HL-60 (cell line): ENCODE data around the gene KRT81.
A peak's percentile ranks its signal among the peaks of the same experiment; 100 is the strongest.
"Not testable (repeated sequence)": the region's sequence is repeated elsewhere in the genome, so short reads cannot be mapped to it uniquely, and the experiment has no call there.

Experiments
- DNase-seq, 2 experiments: peaks; one replicate each; pipeline ENCODE4 v3.0.0-alpha.2; 2010 to 2020; ENCODE audit warnings: low read depth in 1 of 2, low spot score in 1 of 2
- H3K27ac ChIP-seq: fragments of 250-450 bp; sonication (Bioruptor Pico); replicated peaks from 2 replicates; pipeline ENCODE4 v1.5.1; 2020; ENCODE audit warnings: mild to moderate bottlenecking, moderate library complexity
- H3K27me3 ChIP-seq: fragments of 250-450 bp; sonication (Bioruptor Pico); 2 replicates; pipeline ENCODE4 v1.5.1; 2021; ENCODE audit warnings: mild to moderate bottlenecking, moderate library complexity; ENCODE audit not compliant: insufficient read depth, poor library complexity, severe bottlenecking
- H3K4me3 ChIP-seq: replicated peaks from 2 replicates; pipeline ENCODE4 v1.5.1; 2011; ENCODE audit warnings: mild to moderate bottlenecking, control low read depth, low read length; ENCODE audit not compliant: insufficient read depth
- GABPA ChIP-seq: IDR thresholded peaks from 2 replicates; pipeline ENCODE4 v1.6.1; 2012; ENCODE audit warnings: low read depth
- POLR2AphosphoS5 ChIP-seq: IDR thresholded peaks from 2 replicates; pipeline ENCODE4 v1.6.1; 2012; ENCODE audit warnings: low read depth
- SPI1 ChIP-seq: IDR thresholded peaks from 2 replicates; pipeline ENCODE4 v1.6.1; 2012; ENCODE audit warnings: low read depth, mild to moderate bottlenecking, borderline replicate concordance
- TF ChIP-seq, protein P1 (sequence below): IDR thresholded peaks from one replicate; pipeline ENCODE4 v1.5.1; 2011; ENCODE audit warnings: low read length, control low read depth, inconsistent platforms; ENCODE audit not compliant: insufficient read depth
- TF ChIP-seq, protein P2 (sequence below): IDR thresholded peaks from 2 replicates; pipeline ENCODE4 v1.6.1; 2012; ENCODE audit warnings: low read depth; ENCODE audit not compliant: insufficient replicate concordance

The KRT81 gene

DNA sequence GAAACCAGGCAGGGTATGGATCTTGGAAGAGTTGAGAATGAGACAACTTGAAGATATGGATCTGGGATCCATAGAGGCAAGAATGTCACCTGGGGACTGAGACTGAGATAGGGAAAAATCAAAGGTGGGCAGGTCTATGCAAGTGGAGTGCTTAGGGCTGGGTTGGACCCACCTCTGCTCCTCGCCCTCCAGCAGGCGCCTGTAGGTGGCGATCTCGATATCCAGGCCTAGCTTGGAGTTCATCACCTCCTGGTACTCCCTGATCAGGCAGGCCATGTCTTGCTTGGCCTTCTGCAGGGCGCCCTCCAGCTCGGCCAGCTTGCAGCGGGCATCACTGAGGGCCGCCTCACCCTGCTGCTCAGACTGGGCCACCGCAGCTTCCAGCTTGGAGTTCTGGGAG lies 24.4 kb upstream of the KRT81 start:
- not testable (repeated sequence) for H3K27me3 ChIP-seq, DNase-seq, H3K4me3 ChIP-seq, H3K27ac ChIP-seq
- TF ChIP-seq, protein P1, sequence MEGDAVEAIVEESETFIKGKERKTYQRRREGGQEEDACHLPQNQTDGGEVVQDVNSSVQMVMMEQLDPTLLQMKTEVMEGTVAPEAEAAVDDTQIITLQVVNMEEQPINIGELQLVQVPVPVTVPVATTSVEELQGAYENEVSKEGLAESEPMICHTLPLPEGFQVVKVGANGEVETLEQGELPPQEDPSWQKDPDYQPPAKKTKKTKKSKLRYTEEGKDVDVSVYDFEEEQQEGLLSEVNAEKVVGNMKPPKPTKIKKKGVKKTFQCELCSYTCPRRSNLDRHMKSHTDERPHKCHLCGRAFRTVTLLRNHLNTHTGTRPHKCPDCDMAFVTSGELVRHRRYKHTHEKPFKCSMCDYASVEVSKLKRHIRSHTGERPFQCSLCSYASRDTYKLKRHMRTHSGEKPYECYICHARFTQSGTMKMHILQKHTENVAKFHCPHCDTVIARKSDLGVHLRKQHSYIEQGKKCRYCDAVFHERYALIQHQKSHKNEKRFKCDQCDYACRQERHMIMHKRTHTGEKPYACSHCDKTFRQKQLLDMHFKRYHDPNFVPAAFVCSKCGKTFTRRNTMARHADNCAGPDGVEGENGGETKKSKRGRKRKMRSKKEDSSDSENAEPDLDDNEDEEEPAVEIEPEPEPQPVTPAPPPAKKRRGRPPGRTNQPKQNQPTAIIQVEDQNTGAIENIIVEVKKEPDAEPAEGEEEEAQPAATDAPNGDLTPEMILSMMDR: peak; percentile 36

DNA sequence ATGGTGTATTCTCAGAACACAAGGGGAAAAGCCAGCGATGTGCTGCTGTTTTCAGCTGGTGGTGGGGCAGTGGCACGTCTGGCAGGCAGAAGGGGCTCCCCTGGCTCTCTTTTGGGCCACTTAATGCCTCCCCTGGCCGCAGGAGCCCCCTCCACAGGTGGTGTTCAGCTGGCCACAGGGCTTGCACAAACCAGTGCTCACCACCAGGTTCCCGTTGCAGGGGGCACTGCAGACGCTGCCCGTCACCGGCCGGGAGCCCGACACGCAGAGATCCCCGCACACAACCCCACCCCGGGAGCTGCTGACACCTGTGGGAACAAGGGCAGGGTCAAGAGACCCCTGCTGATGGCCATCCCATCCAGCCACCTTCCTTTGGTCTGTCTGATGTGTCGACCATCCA lies 23.2 kb upstream of the KRT81 start:
- TF ChIP-seq POLR2AphosphoS5: no peak
- TF ChIP-seq, protein P2, sequence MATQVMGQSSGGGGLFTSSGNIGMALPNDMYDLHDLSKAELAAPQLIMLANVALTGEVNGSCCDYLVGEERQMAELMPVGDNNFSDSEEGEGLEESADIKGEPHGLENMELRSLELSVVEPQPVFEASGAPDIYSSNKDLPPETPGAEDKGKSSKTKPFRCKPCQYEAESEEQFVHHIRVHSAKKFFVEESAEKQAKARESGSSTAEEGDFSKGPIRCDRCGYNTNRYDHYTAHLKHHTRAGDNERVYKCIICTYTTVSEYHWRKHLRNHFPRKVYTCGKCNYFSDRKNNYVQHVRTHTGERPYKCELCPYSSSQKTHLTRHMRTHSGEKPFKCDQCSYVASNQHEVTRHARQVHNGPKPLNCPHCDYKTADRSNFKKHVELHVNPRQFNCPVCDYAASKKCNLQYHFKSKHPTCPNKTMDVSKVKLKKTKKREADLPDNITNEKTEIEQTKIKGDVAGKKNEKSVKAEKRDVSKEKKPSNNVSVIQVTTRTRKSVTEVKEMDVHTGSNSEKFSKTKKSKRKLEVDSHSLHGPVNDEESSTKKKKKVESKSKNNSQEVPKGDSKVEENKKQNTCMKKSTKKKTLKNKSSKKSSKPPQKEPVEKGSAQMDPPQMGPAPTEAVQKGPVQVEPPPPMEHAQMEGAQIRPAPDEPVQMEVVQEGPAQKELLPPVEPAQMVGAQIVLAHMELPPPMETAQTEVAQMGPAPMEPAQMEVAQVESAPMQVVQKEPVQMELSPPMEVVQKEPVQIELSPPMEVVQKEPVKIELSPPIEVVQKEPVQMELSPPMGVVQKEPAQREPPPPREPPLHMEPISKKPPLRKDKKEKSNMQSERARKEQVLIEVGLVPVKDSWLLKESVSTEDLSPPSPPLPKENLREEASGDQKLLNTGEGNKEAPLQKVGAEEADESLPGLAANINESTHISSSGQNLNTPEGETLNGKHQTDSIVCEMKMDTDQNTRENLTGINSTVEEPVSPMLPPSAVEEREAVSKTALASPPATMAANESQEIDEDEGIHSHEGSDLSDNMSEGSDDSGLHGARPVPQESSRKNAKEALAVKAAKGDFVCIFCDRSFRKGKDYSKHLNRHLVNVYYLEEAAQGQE: no peak
- TF ChIP-seq SPI1: no peak
- TF ChIP-seq, protein P1: no peak
- TF ChIP-seq GABPA: no peak

DNA sequence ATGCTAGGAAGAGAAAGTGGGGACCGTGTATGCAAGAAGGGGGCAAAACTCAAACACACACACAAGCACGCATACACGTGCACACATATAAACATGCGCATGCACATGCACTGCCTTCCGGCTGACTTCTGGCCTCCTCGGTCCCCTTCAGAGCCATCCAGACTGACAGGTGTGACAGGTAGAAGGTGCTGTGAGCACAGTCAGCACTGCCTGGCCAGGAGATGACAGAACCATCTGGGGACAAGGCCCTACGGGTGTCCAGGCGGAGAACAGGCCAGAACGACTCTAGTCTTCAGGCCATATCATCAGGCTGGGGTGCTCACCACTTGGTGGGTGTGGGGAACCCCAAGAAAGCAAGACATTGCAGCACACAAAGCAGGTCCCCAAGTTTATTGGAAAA lies 22.6 kb upstream of the KRT81 start:
- Histone ChIP-seq H3K27me3 (peaks cover 16% of the 10 kb centered on the region), H3K4me3 (no peak overlapping the region), H3K27ac (no peak overlapping the region)
- DNase-seq: no peak
- no peak for TF ChIP-seq POLR2AphosphoS5
- TF ChIP-seq, protein P1: no peak
- TF ChIP-seq, protein P2: no peak
- TF ChIP-seq GABPA: no peak
- TF ChIP-seq SPI1: no peak

More for the DNA sequence above, 23.2 kb upstream of the KRT81 start:
- H3K27ac ChIP-seq: no peak overlapping the region
- peaks cover 10% of the 10 kb centered on the region for H3K27me3 ChIP-seq
- no peak overlapping the region for H3K4me3 ChIP-seq
- no peak for DNase-seq

DNA sequence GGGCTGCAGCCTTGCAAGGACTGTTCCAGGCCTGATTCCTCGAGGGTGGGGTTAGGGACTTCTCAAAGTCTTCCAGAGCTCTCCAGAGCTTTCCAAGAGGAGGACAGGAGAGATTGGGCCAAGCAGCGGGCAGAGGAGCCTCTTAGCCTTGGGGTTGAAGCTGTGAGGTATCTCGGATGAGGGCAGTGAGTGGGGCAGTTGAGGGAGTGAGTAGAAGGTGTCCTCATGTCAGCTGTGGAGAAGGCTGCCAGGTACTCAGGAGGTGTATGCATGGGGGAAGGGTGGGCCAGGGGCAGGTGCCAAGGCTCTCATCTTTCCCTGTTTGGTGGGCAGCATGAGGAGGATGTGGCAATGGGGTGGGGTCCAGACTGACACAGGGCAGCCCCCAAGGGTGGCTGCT lies 22.1 kb upstream of the KRT81 start:
- TF ChIP-seq, protein P1: no peak
- TF ChIP-seq GABPA: no peak
- TF ChIP-seq SPI1: no peak
- no peak for TF ChIP-seq POLR2AphosphoS5
- TF ChIP-seq, protein P2: no peak
- peaks cover 19% of the 10 kb centered on the region for H3K27me3 ChIP-seq
- H3K27ac ChIP-seq: no peak overlapping the region
- no peak overlapping the region for H3K4me3 ChIP-seq
- DNase-seq: no peak
